Activated gamma-delta T cell (primary cell): ENCODE results near the gene NR1I2.

Experiments
- DNase-seq: peaks from one replicate; lab custom pipeline; 2025; lab: John Stamatoyannopoulos, UW

NR1I2 gene

GRCh38 chr3:119819806-119820205 lies 37.9 kb downstream of the NR1I2 start:
- no peak for DNase-seq

- DNase-seq, result no peak
These were observed 43.9 kb downstream of the NR1I2 start for GRCh38 chr3:119825820-119826219.

GRCh38 chr3:119826711-119827608 lies 45.1 kb downstream of the NR1I2 start:
- no peak for DNase-seq

DNA sequence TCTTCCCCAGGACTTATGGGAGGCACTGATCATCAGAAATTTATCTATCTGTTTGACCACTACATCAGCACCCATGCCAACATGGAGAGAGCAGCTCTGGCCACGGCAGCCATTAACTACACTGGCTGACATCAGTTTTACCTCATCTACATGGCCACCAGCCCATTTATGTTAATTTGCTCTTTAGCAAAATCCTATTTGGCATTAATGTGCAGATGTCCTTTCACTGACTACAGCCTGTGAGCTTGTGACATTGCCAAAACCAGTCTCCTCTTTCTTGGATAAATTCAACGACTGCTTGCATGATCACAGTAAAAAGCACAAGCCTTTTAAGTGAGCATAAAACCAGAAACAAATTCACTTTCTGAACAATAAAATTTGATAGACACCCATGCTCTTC lies 47.5 kb downstream of the NR1I2 start:
- DNase-seq, result no peak

GRCh38 chr3:119831022-119831421 lies 49.1 kb downstream of the NR1I2 start:
- no peak for DNase-seq

DNA sequence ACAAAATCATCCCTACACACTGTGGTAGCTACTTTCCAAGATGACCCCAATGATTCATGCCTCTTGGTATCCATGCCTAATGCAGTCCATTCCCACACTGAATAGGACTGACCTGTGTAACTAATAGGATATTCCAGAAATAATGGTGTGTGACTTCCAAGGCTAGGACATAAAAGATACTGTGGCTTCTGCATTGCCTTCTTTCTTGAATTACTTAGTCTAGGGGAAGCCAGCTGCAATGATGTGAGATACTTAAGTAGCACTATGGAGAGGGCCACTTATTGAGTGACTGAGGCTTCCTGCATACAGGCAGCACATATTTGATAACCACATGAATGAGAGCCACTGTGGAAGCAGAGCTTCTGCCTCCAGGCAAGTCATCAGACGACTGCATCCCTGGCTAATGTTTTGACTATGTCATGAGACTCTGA lies 50.1 kb downstream of the NR1I2 start:
- DNase-seq, result no peak

DNA sequence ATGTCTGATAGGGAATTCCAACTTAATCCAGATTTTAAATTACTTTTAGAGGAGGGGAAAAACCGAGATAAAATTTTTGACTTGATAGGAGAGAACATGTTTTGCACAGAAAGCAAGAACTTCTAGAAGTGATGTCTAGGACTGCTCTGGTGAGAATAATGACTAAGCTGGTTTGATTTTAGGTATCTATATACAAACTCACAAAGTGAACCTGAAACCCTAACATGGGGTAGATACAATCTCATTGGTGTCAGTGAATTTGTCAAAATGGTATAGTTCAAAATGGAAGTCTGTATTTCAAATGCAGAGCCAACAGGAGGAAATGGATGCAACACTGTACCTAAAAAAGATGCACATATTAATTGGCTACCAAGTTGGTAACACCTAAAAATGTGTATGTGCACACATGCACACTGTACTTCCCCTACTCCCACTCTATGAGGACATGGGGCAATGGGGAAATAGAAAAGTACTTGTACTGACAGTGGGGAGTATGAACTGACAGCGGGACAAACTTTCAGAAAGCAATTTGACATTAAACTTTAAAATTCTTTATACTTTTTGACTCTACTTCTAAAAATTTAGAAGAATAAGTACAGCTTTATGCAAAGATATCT lies 53.0 kb downstream of the NR1I2 start:
- DNase-seq, result no peak

- DNase-seq, result no peak
These were observed 53.7 kb downstream of the NR1I2 start for GRCh38 chr3:119835556-119835955.

DNA sequence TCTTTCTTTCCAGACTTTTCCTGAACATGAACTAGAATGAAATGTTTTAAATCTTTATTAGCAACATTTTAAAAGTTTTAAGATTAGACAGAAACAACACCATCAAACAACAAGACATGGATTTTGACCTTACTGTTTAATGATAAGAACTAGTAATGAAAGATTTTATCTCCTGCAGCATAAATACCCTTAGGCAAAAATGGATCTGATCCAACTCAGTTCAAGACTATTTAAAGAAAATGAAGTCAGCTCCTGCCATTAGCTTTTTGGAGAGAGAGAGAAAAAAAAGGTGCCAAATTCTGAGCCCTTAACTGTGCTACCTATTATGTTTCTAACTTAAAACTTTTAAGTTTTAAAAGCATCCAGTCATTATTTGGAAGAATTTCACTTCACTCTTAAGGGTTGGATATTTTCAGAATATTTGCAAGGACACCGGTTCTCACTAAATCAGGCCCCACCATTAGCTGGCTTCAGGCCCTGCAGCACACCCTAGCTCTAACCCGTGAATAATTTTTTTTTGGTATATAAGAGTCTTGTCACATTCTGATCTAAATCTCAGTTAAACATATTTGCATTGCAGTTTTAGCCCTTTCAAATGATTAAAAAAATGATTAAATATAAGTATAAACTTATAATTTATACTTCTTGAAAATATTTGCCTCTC lies 60.0 kb downstream of the NR1I2 start:
- no peak for DNase-seq

- DNase-seq, result no peak
These were observed 67.2 kb downstream of the NR1I2 start for GRCh38 chr3:119849126-119849525.

GRCh38 chr3:119856695-119857094 lies 74.8 kb downstream of the NR1I2 start:
- no peak for DNase-seq

DNA sequence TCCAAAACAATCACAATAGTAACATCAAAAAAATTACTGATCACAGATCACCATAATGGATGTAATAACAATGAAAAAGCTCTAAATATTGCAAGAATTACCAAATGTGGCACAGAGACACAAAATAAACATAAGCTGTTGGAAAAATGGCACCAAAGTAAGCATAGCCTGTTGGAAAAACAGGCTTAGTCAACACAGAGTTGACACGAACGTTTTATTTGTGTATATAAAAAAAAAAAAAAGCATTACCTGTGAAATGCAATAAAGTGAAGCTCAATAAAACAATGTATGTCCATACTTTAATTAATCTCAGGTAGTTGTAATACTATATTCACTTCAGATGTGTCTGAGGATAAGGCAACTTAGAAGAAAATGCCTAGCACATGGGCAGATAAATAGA lies 77.1 kb downstream of the NR1I2 start:
- no peak for DNase-seq

DNA sequence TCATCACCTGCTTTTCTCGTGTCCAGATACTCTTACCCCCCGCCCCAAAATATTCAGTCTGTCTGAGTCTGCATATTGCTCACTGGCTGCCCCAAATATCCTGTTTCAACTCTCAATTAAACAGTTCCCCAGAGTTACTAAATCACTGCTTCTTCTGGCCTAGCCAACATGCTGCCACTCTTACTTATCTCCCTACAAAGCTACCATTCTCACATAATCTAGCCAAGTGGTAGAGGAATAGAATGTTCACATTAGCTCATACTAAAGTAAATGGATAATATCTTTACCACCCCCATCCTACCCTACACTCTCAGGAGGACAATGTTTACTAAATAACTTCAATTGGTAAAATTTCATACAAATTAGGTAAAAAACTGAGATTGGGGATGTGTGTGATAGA lies 77.8 kb downstream of the NR1I2 start:
- no peak for DNase-seq

DNA sequence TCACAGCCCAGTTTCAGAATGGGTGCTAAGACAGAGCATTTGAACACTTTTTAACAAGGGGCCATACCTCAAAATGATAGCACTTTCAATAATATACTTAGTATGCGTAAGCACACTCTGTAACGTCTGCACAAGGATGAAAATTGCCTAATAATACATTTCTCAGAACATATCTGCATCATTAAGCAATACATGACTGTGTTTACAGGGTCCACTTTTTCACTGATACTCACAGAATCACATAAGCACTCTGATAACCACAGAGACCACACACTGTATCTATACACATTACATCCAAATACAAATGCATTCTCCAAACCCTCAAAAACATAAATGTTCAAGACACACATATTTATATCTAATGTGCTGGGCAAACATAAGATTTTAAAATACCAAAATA lies 79.8 kb downstream of the NR1I2 start:
- no peak for DNase-seq

DNA sequence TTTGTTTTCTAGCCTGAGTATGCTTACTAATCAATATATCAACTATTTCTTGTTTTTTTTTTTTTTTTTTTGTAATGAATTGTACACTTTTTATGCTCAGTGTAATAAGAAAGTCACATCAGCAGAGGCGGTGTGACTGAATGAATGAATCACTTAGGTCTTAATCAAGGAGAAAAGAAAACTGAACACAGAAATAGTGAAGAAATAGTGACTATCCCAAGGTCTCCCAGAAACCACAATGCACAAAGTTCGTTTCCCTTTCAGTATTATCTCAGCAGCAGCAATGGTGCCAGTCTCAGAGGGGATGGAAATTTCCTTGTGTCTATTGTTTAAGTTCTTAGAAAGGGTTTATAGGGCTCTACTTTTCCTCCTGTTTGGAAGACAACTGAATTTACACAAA lies 80.7 kb downstream of the NR1I2 start:
- no peak for DNase-seq

- no peak for DNase-seq
These were observed 82.6 kb downstream of the NR1I2 start for GRCh38 chr3:119864476-119864875.
